ENCODE data around the gene HOXB5. TPM values are rescaled to one million over a fixed set of nuclear protein-coding genes. Genes with fewer than 3 reads are reported as not detected.

The HOXB5 gene
- polyA plus RNA-seq, 1 donor: 0.48 TPM

- DNase-seq: no peak
Observed at GRCh38 chr17:48546924-48547807, 46.4 kb downstream of the HOXB5 start.

DNA sequence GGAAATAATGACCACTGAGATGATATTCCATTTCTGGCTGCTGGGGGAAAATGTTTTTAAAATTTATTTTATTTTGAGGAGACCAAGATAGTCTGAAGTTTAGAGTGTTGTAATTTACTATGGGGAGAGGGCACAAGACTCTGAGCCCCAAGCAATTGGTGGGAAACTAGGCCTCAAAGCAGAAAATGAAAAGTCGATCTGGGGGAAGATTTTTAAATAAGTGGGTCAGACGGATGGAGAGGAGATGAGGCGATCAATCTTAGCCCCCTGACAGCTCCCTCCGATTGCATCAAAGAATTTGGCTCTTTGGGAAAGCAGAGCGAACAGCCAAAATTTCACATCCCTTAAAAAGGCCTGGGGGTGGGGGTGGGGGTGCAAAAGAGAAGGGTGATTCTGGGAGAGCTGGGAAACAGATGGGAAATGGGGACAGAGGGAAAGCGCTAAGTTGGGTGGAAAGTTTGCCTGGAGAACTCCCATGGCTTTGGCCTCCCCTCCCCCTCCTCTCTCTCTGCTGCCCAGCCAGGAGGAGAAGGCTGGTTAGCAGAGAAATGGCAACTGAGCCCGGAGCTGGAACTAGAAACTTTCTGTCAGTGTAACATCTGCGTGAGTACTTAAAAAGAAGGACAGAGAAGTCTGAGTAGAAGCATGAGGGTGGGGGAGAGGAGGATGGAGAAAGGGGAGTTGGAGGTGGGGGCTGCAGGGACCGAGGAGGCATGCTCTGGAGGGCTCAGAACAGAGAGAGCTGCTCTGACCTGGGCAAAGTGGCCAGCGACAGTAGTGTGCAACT is 47.2 kb downstream of the HOXB5 start:
- no peak for DNase-seq

DNA sequence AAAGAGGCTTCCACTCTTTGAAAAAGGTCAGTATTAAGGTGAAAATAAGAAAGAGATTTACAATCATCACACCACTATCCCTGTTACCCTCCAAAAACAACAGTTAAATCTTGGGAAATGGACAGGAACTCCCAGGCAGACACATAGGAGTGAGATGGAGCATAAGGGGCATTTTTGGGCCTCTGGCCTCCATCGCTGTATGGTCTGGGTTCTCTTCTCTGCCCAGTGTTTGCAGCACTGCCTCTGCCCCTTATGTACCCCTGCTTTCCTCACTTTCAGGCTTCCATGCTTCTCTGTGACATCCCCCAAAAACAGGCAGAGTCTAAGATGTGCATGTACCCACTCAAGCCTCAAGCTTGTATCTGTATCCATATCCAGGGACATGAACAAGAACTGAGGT is 48.0 kb downstream of the HOXB5 start:
- DNase-seq: no peak

DNA sequence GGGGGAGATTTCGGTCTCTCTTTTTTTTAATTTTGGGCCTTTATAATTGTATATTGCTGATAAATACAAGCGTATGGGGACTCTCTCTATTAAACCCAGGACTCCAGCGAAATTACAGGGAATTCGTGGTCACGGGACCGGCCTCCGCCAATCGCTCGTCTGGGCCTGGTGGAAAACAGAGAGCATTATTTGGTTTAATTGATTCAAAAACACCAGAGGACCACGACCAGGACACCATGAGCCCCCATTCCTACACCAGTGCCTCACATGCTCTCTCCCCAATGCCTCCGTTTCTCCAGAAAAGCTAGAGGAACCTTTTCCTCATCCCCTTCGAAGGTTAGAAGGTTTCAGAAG is 48.6 kb downstream of the HOXB5 start, which contains the start of gene HOXB2:
Gene HOXB2 (minus strand): TSS at position 88 of the 354 bp plus-strand sequence. CDS start 198 bp downstream, outside the sequence.
- DNase-seq: no peak

DNA sequence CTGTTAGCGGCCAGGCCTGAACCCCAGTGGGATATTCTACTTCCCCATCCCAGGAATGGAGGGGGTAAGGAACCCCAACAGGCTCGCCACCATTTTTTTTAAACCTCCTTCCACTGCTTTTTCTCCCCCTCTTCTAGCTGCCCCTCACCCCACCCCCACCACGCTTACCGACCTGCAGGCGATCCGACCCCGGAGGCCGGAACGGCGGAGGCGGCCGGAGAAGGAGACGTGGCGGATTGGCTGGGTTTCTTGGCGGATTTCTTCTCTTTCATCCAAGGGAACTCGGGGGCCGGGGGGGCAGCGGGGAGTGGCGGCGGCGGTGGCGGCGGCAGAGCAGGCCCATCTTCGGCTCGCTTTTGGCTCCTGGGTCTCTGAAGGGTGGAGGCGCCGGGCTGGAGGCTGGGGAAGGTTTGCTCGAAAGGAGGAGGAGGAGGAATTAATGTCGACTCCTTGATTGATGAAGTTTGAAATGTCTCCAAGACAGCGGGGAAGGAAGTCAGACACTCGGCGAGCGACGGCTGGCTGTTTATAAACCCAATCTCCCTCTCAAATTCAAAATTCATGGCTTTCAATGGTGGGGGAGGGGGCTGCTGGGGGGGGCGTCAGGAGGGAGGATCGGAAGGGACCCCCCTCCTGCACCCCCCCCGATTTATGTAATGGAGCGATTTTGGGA is 49.1 kb downstream of the HOXB5 start:
- peak; percentile 68 for DNase-seq

DNA sequence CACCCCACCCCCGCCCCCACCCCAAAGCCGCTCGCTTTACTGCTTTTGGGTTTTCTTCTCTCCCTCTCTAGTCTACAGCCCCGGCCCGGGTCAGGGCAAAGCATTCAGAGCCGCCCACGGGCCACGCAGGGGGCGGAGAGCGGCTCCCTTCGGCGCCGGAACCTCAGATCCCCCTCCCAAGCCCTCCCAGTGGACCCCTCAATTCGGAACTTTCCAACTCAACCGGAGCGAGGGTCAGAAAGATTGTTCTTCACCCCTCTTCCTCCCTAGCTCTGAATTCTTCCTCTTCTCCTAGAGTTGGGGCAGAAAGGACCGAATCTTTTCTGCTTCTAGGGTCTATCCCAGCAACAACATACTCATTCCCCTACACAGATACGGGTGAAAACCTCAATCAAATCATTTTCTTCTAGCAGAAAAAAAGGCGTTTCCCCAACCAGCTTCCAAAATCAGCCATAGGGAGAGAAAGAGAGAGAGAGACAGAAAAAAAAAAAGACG is 49.7 kb downstream of the HOXB5 start:
- no peak for DNase-seq

DNA sequence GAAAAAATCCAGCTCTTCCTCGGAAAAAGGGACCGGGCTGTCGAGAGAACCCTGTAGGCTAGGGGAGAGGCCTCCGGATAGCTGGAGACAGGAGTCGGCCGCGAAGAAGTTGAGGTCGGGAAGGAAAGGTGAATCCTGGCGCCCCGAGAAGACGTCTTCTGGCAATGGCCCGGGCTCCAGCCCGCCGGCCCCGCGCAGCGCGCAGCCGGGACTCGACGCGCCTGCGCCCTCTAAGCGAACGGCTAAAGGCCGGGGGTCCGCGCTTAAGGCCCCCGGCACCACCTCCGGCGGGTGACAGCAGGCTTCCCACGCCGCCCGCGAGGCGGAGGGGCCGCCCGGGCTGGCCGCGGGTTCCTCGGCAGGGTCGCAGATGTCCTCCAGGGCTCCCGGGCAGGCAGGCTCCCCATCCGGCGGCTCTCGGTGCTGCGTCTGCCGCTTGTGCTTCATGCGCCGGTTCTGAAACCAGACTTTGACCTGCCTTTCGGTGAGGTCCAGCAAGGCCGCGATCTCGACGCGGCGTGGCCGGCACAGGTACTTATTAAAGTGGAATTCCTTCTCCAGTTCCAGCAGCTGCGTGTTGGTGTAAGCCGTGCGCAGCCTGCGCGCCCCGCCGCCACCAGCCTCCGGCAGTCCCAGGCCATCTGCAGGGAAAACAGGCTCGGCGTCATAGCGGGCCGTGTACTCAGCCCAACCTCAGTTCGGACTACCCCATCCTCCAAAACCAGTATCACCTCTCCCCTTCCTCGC is 50.3 kb downstream of the HOXB5 start:
- DNase-seq: no peak

DNA sequence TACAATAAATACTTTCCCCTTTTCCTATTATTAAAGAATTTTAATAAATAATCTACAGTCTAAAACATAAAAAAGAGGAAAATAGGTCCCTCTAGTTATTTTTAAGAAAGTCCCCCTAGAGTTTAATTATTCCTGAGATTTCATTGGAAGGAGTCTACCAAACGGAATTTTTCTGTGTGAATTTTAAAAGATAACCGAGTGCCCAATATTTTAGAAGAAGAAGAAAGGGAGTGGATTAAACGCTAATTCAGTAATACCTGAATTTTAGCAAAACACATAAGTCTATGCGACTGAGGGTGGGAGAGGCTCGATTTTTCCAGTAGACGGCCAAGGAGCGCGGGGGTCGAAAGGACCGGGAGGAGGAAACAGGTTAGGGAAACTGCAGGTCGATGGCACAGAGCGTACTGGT is 50.9 kb downstream of the HOXB5 start:
- DNase-seq: no peak

DNA sequence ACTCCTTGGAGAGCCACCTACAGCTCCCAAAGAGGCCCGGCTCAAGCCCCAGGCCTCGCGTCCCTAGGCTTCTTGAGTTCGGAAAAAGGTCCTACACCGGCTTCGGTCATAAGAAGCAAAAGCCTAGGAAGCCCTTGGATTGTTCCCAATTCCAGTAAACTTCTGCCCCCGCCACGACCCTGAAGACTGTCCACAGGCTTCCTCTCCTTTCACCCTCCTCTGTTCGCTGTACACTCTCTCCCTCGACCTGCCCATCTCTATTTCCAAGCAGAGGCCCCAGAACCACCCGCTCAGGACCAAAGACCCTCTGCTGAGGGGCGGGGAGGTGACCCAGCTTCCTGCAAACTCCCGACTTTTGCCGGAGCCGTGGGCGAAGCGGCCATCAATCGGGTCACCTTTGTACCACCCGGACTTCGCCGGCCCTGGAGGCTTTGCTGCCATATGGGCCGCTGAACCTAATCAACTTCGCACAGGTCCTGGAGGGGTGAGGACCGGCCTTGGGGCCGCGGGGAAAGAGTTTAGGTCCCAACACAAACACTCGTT is 51.4 kb downstream of the HOXB5 start:
- DNase-seq: no peak

DNA sequence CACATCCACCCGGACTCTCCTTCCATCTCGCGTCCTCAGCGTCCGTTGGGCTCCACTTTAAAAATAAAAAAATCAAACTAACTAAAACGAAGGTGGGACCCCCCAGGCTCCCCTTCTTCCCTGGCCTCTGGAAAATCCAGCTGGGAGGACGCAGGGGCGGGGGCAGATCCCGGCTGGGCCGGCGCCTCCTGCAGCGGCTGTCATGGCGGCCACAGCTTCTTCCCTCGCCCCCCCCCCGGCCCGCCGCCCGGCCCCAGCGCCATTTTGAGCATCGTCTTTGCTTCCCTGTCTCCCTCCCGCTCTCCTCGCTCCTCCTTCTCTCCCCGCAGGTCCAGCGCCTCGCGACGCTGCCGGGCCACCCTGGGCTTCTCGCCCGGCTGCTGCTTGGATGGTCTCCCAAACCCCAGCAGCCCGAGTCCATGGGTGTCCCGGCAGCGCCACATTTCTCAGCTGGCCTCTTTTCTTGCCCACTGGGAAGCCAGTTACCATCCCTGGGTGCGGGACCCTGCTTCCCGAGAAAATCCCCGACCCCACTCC is 51.9 kb downstream of the HOXB5 start:
- peak; percentile 72 for DNase-seq

Other genes starting within 250 kb of the HOXB5 start
- 0.70 TPM for gene SKAP1, start 163.6 kb downstream of the HOXB5 start, polyA plus RNA-seq (ENCODE audit: insufficient read length)
- gene HOXB1, start 62.8 kb downstream of the HOXB5 start, polyA plus RNA-seq (ENCODE audit: insufficient read length): not detected
- 11.3 TPM for gene HOXB2, start 48.7 kb downstream of the HOXB5 start, polyA plus RNA-seq (ENCODE audit: insufficient read length)
- 1.0 TPM for gene HOXB4, start 15.4 kb downstream of the HOXB5 start, polyA plus RNA-seq (ENCODE audit: insufficient read length)
- 9.1 TPM for gene HOXB3, start 3.5 kb downstream of the HOXB5 start, polyA plus RNA-seq (ENCODE audit: insufficient read length)
- gene HOXB6, start 11.2 kb upstream of the HOXB5 start, polyA plus RNA-seq (ENCODE audit: insufficient read length): 1.8 TPM
- gene HOXB7, start 17.2 kb upstream of the HOXB5 start, polyA plus RNA-seq (ENCODE audit: insufficient read length): 3.0 TPM
- gene HOXB8, start 21.5 kb upstream of the HOXB5 start, polyA plus RNA-seq (ENCODE audit: insufficient read length): 0.49 TPM
- gene HOXB9, start 32.6 kb upstream of the HOXB5 start, polyA plus RNA-seq (ENCODE audit: insufficient read length): 0.43 TPM
- not detected for gene PRAC1, start 128.7 kb upstream of the HOXB5 start, polyA plus RNA-seq (ENCODE audit: insufficient read length)
- gene PRAC2, start 129.4 kb upstream of the HOXB5 start, polyA plus RNA-seq (ENCODE audit: insufficient read length): not detected
- not detected for gene HOXB13, start 135.0 kb upstream of the HOXB5 start, polyA plus RNA-seq (ENCODE audit: insufficient read length)
- gene TTLL6, start 223.4 kb upstream of the HOXB5 start, polyA plus RNA-seq (ENCODE audit: insufficient read length): not detected
- 39.3 TPM for gene CALCOCO2, start 237.3 kb upstream of the HOXB5 start, polyA plus RNA-seq (ENCODE audit: insufficient read length)

All from hindlimb muscle (tissue), 1 donor.